ENCODE results near the gene WWOX.

WWOX gene

DNA sequence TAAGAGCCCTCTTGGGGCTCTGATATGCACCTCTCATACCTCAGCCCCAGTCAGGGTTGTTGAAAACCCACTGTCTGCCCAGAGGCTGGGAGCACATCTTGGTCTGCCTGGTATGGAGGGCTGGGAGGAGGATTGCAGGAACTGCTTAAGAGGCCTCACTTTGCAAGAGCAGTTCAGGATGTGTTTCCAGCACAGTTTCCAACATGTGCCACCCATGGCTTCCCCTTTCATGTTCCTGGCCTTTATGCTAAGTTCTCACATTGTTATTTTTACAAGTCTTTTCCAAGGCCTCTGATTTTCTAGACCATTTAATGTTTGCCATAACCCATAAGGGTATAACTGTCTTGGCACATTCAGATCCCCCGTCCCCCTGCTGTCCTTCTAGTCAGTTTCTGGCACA lies 155.4 kb downstream of the WWOX start:
- DNase-seq (ENCODE audit: low read depth) = no peak
- no peak overlapping the region for H3K9ac ChIP-seq (ENCODE audit: low read length)
- no peaks in the 10 kb centered on the region for H3K36me3 ChIP-seq (ENCODE audit: control insufficient read depth, insufficient read depth, low read length, severe bottlenecking)
- no peak overlapping the region for H3K4me3 ChIP-seq (ENCODE audit: low read length)
- peaks cover 4% of the 10 kb centered on the region for H3K4me1 ChIP-seq (ENCODE audit: control insufficient read depth, insufficient read depth, low read length)
- no peaks in the 10 kb centered on the region for H3K27me3 ChIP-seq (replicated peaks; ENCODE audit: control insufficient read depth, insufficient read depth, low read length)
- H3K9me3 ChIP-seq (ENCODE audit: control insufficient read depth, low read length) = no peaks in the 10 kb centered on the region

DNA sequence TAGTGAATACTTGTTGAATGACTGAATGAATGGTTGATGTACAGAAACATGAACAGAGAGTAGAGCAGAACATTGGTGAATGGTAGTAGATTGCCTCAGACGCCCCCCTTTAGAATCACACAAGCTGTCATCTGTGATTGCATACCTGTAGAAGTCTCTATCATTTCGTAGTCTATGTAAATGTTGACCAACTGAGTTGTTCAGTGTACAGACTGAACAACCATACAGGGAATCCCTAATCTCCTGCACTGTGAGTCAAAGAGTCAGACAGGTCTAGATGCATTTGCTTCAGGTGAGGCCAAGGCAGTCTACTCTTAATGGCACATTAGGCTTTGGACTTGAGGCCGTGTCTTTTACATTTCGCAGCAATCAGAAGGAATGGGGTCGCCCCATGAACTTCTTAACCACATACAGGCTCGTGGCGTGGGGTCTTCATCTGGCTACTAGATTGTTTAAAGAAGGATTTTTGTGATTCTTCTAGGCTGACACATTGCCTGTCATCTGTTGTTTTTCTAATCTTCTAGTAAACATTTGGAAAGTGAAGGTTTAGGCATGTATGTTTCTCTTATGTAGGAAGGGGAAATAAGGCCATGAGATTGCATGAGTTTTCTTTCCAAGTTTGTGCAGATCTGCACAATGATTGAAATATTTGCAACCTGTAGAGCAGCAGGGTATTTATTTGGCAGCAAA lies 157.4 kb downstream of the WWOX start:
- no peaks in the 10 kb centered on the region for H3K36me3 ChIP-seq (ENCODE audit: control insufficient read depth, insufficient read depth, low read length, severe bottlenecking)
- no peak overlapping the region for H3K9ac ChIP-seq (ENCODE audit: low read length)
- DNase-seq (ENCODE audit: low read depth) = no peak
- H3K9me3 ChIP-seq (ENCODE audit: control insufficient read depth, low read length) = no peaks in the 10 kb centered on the region
- peaks cover 4% of the 10 kb centered on the region for H3K4me1 ChIP-seq (ENCODE audit: control insufficient read depth, insufficient read depth, low read length)
- H3K27me3 ChIP-seq (replicated peaks; ENCODE audit: control insufficient read depth, insufficient read depth, low read length) = no peaks in the 10 kb centered on the region
- no peak overlapping the region for H3K4me3 ChIP-seq (ENCODE audit: low read length)

DNA sequence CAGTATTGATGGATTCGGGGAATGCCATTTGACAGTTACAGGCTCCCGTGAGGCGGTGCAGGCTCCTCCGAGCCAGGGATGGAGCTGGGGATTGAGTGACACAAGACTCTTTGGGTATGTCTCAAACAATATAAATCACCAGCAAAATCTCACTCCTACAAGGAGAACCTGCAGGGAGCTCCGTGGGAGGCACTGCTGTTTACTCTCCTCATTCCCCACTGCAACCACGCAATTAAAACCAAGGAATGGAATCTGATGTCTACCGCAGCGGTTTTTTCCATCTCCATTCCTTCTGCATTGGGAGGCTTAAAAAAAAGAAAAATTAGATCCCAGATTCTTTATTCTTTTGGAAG lies 157.9 kb downstream of the WWOX start:
- peak; percentile 10 for DNase-seq (ENCODE audit: low read depth)
- Histone ChIP-seq H3K4me1 (ENCODE audit: control insufficient read depth, insufficient read depth, low read length) (peaks cover 4% of the 10 kb centered on the region), H3K4me3 (ENCODE audit: low read length) (no peak overlapping the region), H3K36me3 (ENCODE audit: control insufficient read depth, insufficient read depth, low read length, severe bottlenecking) (no peaks in the 10 kb centered on the region), H3K9me3 (ENCODE audit: control insufficient read depth, low read length) (no peaks in the 10 kb centered on the region), H3K9ac (ENCODE audit: low read length) (no peak overlapping the region), H3K27me3 (replicated peaks; ENCODE audit: control insufficient read depth, insufficient read depth, low read length) (no peaks in the 10 kb centered on the region)

DNA sequence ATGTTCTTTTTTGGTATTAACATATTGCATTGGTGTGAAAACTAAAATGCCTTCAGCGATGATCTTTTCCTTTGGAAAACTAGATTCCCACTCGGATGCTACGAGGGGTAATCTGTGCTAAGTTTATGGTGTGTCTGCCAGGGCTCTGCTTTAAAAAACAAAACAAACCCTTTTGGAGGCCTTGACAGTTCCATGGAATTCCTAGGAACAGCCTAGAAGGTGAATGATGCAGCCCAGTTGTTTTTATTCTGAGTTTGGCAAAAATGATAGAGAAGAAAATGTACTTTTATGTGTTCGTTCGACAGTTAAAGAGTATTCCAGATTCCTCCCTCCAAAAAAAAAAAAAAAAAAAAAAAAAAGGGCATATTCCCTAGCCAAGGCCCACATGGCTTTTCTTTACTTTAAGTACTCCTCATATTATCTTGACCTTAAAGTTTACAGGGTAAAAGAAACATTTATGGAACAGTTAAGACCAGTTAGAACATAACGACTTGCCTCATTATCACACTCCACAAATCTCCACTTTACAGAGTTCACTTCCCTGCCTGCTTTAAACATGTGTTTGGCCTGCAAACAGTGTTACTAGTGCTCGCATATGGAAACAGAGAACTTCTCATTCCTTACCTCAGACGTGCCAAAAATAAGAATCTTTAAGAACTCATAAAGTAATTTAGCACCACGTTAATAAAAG lies 159.1 kb downstream of the WWOX start:
- no peak overlapping the region for H3K9ac ChIP-seq (ENCODE audit: low read length)
- no peaks in the 10 kb centered on the region for H3K36me3 ChIP-seq (ENCODE audit: control insufficient read depth, insufficient read depth, low read length, severe bottlenecking)
- peaks cover 4% of the 10 kb centered on the region for H3K4me1 ChIP-seq (ENCODE audit: control insufficient read depth, insufficient read depth, low read length)
- H3K4me3 ChIP-seq (ENCODE audit: low read length) = no peak overlapping the region
- H3K9me3 ChIP-seq (ENCODE audit: control insufficient read depth, low read length) = no peaks in the 10 kb centered on the region
- no peaks in the 10 kb centered on the region for H3K27me3 ChIP-seq (replicated peaks; ENCODE audit: control insufficient read depth, insufficient read depth, low read length)
- DNase-seq (ENCODE audit: low read depth) = no peak

DNA sequence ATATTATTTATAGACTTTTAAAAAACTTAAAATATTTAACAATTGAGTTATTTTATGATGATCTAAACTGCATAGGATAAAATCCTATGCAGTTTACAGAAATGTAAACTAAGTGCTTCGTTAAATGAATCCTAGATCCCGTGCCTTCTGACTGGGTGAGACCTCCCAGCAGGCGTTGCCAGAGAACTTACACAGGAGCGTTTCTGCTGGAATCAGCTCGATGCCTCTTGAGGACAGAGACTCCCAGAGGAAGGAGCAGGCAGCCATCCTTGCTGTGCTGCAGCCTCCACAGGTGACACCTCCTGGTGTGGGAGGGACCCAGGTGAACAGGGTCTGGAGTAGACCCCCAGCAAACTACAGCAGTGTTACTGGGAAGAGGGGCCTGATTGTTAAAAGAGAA lies 160.4 kb downstream of the WWOX start:
- Histone ChIP-seq H3K27me3 (replicated peaks; ENCODE audit: control insufficient read depth, insufficient read depth, low read length) (no peaks in the 10 kb centered on the region), H3K4me3 (ENCODE audit: low read length) (no peak overlapping the region), H3K36me3 (ENCODE audit: control insufficient read depth, insufficient read depth, low read length, severe bottlenecking) (no peaks in the 10 kb centered on the region), H3K9me3 (ENCODE audit: control insufficient read depth, low read length) (peaks cover 4% of the 10 kb centered on the region), H3K4me1 (ENCODE audit: control insufficient read depth, insufficient read depth, low read length) (peaks cover 4% of the 10 kb centered on the region), H3K9ac (ENCODE audit: low read length) (no peak overlapping the region)
- DNase-seq (ENCODE audit: low read depth) = no peak

DNA sequence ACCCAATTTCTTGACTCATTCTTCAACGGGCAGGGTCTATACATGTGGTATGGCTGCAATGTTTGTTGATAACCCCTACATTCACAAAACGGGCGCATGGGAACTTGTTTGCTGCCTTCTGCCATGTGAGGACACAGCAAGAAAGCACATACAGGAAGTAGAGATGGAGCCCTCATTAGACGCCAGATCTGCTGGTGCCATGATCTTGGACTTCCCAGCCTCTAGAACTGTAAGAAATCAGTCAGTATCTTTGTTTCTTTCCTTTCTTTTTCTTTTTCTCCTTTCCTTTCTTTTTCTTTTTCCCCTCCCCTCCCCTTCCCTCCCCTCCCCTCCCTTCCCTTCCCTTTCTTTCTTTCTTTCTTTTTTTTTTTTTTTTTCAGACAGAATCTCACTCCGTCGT lies 165.2 kb downstream of the WWOX start:
- Histone ChIP-seq H3K27me3 (replicated peaks; ENCODE audit: control insufficient read depth, insufficient read depth, low read length) (no peaks in the 10 kb centered on the region), H3K36me3 (ENCODE audit: control insufficient read depth, insufficient read depth, low read length, severe bottlenecking) (no peaks in the 10 kb centered on the region), H3K9ac (ENCODE audit: low read length) (no peak overlapping the region), H3K4me3 (ENCODE audit: low read length) (no peak overlapping the region), H3K9me3 (ENCODE audit: control insufficient read depth, low read length) (peaks cover 4% of the 10 kb centered on the region), H3K4me1 (ENCODE audit: control insufficient read depth, insufficient read depth, low read length) (no peaks in the 10 kb centered on the region)
- no peak for DNase-seq (ENCODE audit: low read depth)

DNA sequence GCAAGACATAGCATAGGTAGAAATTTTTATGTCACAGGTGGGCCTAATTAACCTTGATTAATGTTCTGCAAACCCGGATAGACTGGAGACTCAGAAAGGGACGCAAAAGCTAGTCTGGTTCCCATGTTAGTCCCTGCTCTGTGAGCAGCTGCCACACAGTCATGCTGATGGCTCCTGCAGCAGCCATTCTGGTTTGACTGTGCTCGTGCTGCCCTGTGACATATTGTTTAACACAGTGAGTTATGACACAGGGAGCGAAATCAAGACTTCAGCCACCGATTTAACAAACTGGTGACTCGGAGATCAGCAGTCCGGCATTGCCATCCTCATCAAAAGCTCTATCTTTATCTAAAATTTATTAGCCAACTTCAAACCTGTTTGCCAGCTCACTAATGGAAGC lies 169.8 kb downstream of the WWOX start:
- Histone ChIP-seq H3K9me3 (ENCODE audit: control insufficient read depth, low read length) (peaks cover 4% of the 10 kb centered on the region), H3K27me3 (replicated peaks; ENCODE audit: control insufficient read depth, insufficient read depth, low read length) (no peaks in the 10 kb centered on the region), H3K4me1 (ENCODE audit: control insufficient read depth, insufficient read depth, low read length) (no peaks in the 10 kb centered on the region), H3K9ac (ENCODE audit: low read length) (no peak overlapping the region), H3K36me3 (ENCODE audit: control insufficient read depth, insufficient read depth, low read length, severe bottlenecking) (no peaks in the 10 kb centered on the region), H3K4me3 (ENCODE audit: low read length) (no peak overlapping the region)
- no peak for DNase-seq (ENCODE audit: low read depth)

DNA sequence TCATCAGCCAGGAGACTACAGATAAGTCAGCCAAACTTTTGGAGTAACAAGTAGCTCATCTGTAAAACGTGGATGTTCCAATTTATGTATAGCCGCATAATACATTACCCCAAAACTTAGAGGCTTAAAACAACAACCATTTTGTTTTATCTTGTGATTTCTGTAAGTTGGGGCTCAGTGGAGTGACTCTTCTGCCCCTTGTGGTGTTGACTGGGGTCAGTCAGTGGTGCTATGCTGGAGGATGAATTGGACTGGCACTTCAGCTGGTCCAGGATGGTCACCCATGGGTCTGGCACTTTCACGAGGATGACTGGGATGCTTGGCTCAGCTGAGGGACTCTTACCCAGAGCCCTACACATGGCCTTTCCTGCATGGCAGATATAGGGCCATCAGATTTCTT lies 172.5 kb downstream of the WWOX start:
- no peaks in the 10 kb centered on the region for H3K36me3 ChIP-seq (ENCODE audit: control insufficient read depth, insufficient read depth, low read length, severe bottlenecking)
- H3K4me1 ChIP-seq (ENCODE audit: control insufficient read depth, insufficient read depth, low read length) = peaks cover 2% of the 10 kb centered on the region
- H3K27me3 ChIP-seq (replicated peaks; ENCODE audit: control insufficient read depth, insufficient read depth, low read length) = no peaks in the 10 kb centered on the region
- no peak overlapping the region for H3K4me3 ChIP-seq (ENCODE audit: low read length)
- H3K9ac ChIP-seq (ENCODE audit: low read length) = no peak overlapping the region
- no peak for DNase-seq (ENCODE audit: low read depth)
- no peaks in the 10 kb centered on the region for H3K9me3 ChIP-seq (ENCODE audit: control insufficient read depth, low read length)

DNA sequence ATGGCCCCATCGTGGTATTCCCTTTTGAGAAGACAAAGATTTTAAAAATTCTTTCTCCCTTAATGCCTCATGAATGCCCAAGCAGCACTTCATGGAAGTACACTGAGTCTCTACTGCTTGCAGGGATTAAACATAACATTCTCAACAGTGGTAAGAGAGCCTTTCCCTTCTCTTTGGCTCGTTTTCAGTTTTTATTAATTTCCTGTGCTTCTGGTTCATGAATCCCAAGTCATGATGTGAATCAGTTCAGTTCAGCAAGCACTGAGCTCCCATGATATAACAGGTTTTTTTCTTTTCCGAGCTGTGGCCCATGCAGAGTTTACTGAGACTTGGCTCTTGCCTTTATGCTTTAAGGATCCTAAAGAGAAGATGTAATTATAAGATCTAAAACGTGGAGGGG lies 175.3 kb downstream of the WWOX start:
- H3K9me3 ChIP-seq (ENCODE audit: control insufficient read depth, low read length) = no peaks in the 10 kb centered on the region
- no peak overlapping the region for H3K9ac ChIP-seq (ENCODE audit: low read length)
- H3K27me3 ChIP-seq (replicated peaks; ENCODE audit: control insufficient read depth, insufficient read depth, low read length) = no peaks in the 10 kb centered on the region
- no peak overlapping the region for H3K4me3 ChIP-seq (ENCODE audit: low read length)
- DNase-seq (ENCODE audit: low read depth) = no peak
- peaks cover 8% of the 10 kb centered on the region for H3K4me1 ChIP-seq (ENCODE audit: control insufficient read depth, insufficient read depth, low read length)
- no peaks in the 10 kb centered on the region for H3K36me3 ChIP-seq (ENCODE audit: control insufficient read depth, insufficient read depth, low read length, severe bottlenecking)

DNA sequence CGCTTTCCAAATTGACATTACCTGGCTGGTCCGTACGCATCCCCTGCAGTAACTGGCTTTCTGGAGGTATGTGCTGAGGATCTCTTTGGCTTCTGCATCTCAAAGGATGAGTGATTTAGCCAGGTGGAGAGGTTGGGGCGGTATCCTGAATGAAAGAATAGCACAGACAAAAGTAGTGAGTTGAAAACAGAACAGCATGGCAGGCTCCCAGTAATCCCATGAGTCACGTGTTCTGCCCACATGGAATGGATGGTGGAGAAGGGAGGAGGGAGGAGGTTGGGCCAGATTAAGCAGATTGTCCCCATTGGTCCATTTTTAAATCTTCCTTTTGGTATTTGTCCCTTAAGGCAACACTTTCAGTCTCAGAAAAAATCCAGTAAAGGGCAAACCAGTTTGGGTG lies 176.0 kb downstream of the WWOX start:
- Histone ChIP-seq H3K9ac (ENCODE audit: low read length) (no peak overlapping the region), H3K27me3 (replicated peaks; ENCODE audit: control insufficient read depth, insufficient read depth, low read length) (no peaks in the 10 kb centered on the region), H3K4me3 (ENCODE audit: low read length) (no peak overlapping the region), H3K36me3 (ENCODE audit: control insufficient read depth, insufficient read depth, low read length, severe bottlenecking) (no peaks in the 10 kb centered on the region), H3K4me1 (ENCODE audit: control insufficient read depth, insufficient read depth, low read length) (peaks cover 8% of the 10 kb centered on the region), H3K9me3 (ENCODE audit: control insufficient read depth, low read length) (no peaks in the 10 kb centered on the region)
- DNase-seq (ENCODE audit: low read depth) = no peak

DNA sequence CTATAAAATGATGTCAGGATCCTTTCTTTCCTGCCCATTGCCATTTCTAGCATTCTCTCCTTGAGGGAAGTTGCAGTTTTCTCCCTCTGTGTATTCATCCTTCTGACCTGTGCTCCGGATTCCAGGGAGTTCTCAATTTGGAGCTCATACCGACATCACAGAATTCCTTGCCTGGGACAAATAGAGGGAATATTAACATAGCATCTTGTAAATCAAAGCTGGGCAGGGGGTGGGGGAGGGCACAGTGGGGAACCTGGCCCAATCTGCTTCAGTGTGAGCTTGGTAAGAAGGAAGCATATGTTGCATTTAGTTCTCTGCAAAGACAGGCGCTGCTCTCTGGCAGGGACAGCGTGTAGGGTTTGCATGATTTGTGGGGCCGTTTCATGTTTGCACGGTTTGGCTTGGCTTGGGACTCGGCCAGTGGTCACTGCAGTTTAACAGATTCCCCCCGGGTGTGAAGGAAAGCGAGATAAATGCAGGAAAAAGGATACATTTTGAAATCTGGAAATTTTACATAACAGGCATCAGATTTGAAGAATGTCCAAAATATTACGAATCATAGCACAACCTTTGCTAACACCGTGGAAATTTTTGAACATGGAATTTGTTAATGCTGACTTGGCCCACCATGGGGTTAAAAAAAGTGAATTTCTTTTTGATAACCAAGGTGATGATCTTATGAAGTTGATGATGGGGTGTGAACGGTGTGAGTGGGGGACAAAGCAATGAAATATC lies 178.0 kb downstream of the WWOX start:
- no peaks in the 10 kb centered on the region for H3K9me3 ChIP-seq (ENCODE audit: control insufficient read depth, low read length)
- peaks cover 8% of the 10 kb centered on the region for H3K4me1 ChIP-seq (ENCODE audit: control insufficient read depth, insufficient read depth, low read length)
- H3K27me3 ChIP-seq (replicated peaks; ENCODE audit: control insufficient read depth, insufficient read depth, low read length) = no peaks in the 10 kb centered on the region
- H3K36me3 ChIP-seq (ENCODE audit: control insufficient read depth, insufficient read depth, low read length, severe bottlenecking) = no peaks in the 10 kb centered on the region
- peak overlapping the region; percentile 62 for H3K4me3 ChIP-seq (ENCODE audit: low read length)
- no peak overlapping the region for H3K9ac ChIP-seq (ENCODE audit: low read length)
- no peak for DNase-seq (ENCODE audit: low read depth)
